ENCODE measurements around the gene JAK1.

JAK1 gene

GRCh38 chr1:64984737-64985136 is 18.4 kb upstream of the JAK1 start:
- H3K27ac ChIP-seq = no peak overlapping the region
- TF ChIP-seq CTCF (conservative IDR thresholded peaks at IDR 0.05) = no peak

GRCh38 chr1:64984106-64984505 is 17.8 kb upstream of the JAK1 start:
- no peak for TF ChIP-seq CTCF (conservative IDR thresholded peaks at IDR 0.05)
- H3K27ac ChIP-seq = no peak overlapping the region

GRCh38 chr1:64983110-64983509 is 16.8 kb upstream of the JAK1 start:
- no peak overlapping the region for H3K27ac ChIP-seq
- no peak for TF ChIP-seq CTCF (conservative IDR thresholded peaks at IDR 0.05)

GRCh38 chr1:64981601-64982533 is 15.5 kb upstream of the JAK1 start:
- TF ChIP-seq CTCF (conservative IDR thresholded peaks at IDR 0.05) = no peak
- no peak overlapping the region for H3K27ac ChIP-seq

- no peak overlapping the region for H3K27ac ChIP-seq
- no peak for TF ChIP-seq CTCF (conservative IDR thresholded peaks at IDR 0.05)
Measured at GRCh38 chr1:64980745-64981600, 14.6 kb upstream of the JAK1 start.

- TF ChIP-seq CTCF (conservative IDR thresholded peaks at IDR 0.05) = no peak
- H3K27ac ChIP-seq = no peak overlapping the region
Measured at GRCh38 chr1:64979358-64979757, 13.0 kb upstream of the JAK1 start.

- no peak for TF ChIP-seq CTCF (conservative IDR thresholded peaks at IDR 0.05)
- H3K27ac ChIP-seq = no peak overlapping the region
Measured at GRCh38 chr1:64976361-64976760, 10.0 kb upstream of the JAK1 start.

Measured in VCaP (cell line).